B cell (primary cell): ENCODE data around the gene TRAPPC1. TPM values are rescaled to one million over a fixed set of nuclear protein-coding genes. Genes with fewer than 3 reads are reported as not detected.

Source experiments
- ATAC-seq: fragments of 200-7000 bp; cut with Tn5 transposase; one replicate; pipeline ENCODE4 v1.10.0; 2021; ENCODE audit warnings: low read depth, mild to moderate bottlenecking, moderate number of reproducible peaks, moderate library complexity
- CTCF ChIA-PET: fragments of 350-600 bp; sonication (Branson Sonifier 250); formaldehyde crosslinking; loops from one replicate; lab custom pipeline; 2021; ENCODE audit warnings: antibody characterized with exemption, inconsistent platforms; lab: Charles Lee
- POLR2A ChIA-PET: fragments of 350-600 bp; sonication (Branson Sonifier 250); formaldehyde crosslinking; loops from one replicate; lab custom pipeline; 2021; ENCODE audit warnings: antibody characterized with exemption; lab: Charles Lee
- DNase-seq: peaks from one replicate; pipeline ENCODE4 v3.0.0; 2013
- H2AFZ ChIP-seq: 2 replicates; pipeline ENCODE4 v1.6.1; 2012; ENCODE audit warnings: mild to moderate bottlenecking, low read depth, low read length; ENCODE audit not compliant: insufficient read depth, poor library complexity, severe bottlenecking
- H3K27ac ChIP-seq, 2 donors: 1 replicate in 1 of 2; 2 replicates in 1 of 2; pipeline ENCODE4 v1.5.1; 2012 to 2013; ENCODE audit warnings: low read length in 2 of 2, mild to moderate bottlenecking in 2 of 2, moderate library complexity in 1 of 2
- H3K27me3 ChIP-seq, 4 experiments: fragments of 200-600 bp in 1 of 4; sonication (generic) in 1 of 4; replicated peaks in 1 of 4; 1 replicate in 2 of 4; 2 replicates in 2 of 4; pipeline versions ENCODE4 v1.6.1 to v1.7.0; 2013 to 2016; ENCODE audit warnings: low read length in 3 of 4, mild to moderate bottlenecking in 2 of 4, mixed read lengths in 1 of 4, moderate library complexity in 1 of 4; ENCODE audit not compliant: insufficient read depth in 4 of 4, control insufficient read depth in 3 of 4; ENCODE audit errors: control extremely low read depth in 1 of 4
- H3K36me3 ChIP-seq, 2 experiments: replicated peaks in 1 of 2; 1 replicate in 1 of 2; 2 replicates in 1 of 2; pipeline versions ENCODE4 v1.6.1 to v1.7.1; 2013; ENCODE audit warnings: low read length in 1 of 2; ENCODE audit not compliant: insufficient read depth in 2 of 2, control insufficient read depth in 1 of 2; ENCODE audit errors: control extremely low read depth in 1 of 2, extremely low read depth in 1 of 2
- H3K4me1 ChIP-seq, 2 donors: fragments of 200-600 bp in 1 of 2; sonication (generic) in 1 of 2; 1 replicate in 1 of 2; 2 replicates in 1 of 2; pipeline versions ENCODE4 v1.5.1 to v1.6.1; 2013 to 2017; ENCODE audit warnings: low read length in 2 of 2; ENCODE audit not compliant: control insufficient read depth in 2 of 2, insufficient read depth in 2 of 2
- H3K4me2 ChIP-seq: replicated peaks from 2 replicates; pipeline ENCODE3; 2012; ENCODE audit warnings: mild to moderate bottlenecking, low read depth, low read length; ENCODE audit not compliant: poor library complexity, severe bottlenecking
- H3K4me3 ChIP-seq, 5 experiments: fragments of 200-600 bp in 1 of 5; sonication (generic) in 1 of 5; 1 replicate in 3 of 5; 2 replicates in 2 of 5; pipeline versions ENCODE4 v1.5.1 to v1.7.0; 2011 to 2016; ENCODE audit warnings: low read length in 4 of 5, mild to moderate bottlenecking in 4 of 5, low read depth in 2 of 5, control low read depth in 1 of 5, moderate library complexity in 1 of 5; ENCODE audit not compliant: insufficient read depth in 1 of 5; ENCODE audit errors: control extremely low read depth in 1 of 5, extremely low read depth in 1 of 5
- H3K79me2 ChIP-seq: fragments of 200-600 bp; sonication (generic); one replicate; pipeline ENCODE4 v1.6.0; 2016; ENCODE audit warnings: low read length; ENCODE audit not compliant: control insufficient read depth, insufficient read depth
- H3K9ac ChIP-seq: fragments of 200-600 bp; sonication (generic); 2 replicates; pipeline ENCODE4 v1.6.1; 2017; ENCODE audit warnings: mild to moderate bottlenecking, low read length, moderate library complexity
- H3K9me3 ChIP-seq, 3 donors: one replicate each; pipeline versions ENCODE4 v1.6.1 to v1.7.1; 2013; ENCODE audit warnings: low read length in 2 of 3; ENCODE audit not compliant: control insufficient read depth in 2 of 3, insufficient read depth in 1 of 3; ENCODE audit errors: control extremely low read depth in 1 of 3
- H4K20me1 ChIP-seq: 2 replicates; pipeline ENCODE4 v1.6.0; 2012; ENCODE audit warnings: mild to moderate bottlenecking, low read length; ENCODE audit not compliant: insufficient read depth, control insufficient read depth, poor library complexity, severe bottlenecking
- H3K27ac Mint-ChIP-seq: one replicate; pipeline ENCODE4 v1.8.0; 2021; ENCODE audit warnings: mixed read lengths
- H3K27me3 Mint-ChIP-seq: one replicate; pipeline ENCODE4 v1.8.0; 2021; ENCODE audit warnings: mixed read lengths
- H3K4me1 Mint-ChIP-seq: one replicate; pipeline ENCODE4 v1.8.0; 2021; ENCODE audit warnings: mixed read lengths
- H3K4me3 Mint-ChIP-seq: one replicate; pipeline ENCODE4 v1.8.0; 2021; ENCODE audit warnings: mixed read lengths
- H3K9me3 Mint-ChIP-seq: one replicate; pipeline ENCODE4 v1.8.0; 2022; ENCODE audit warnings: mixed read lengths; ENCODE audit not compliant: insufficient read depth
- EZH2 ChIP-seq: IDR thresholded peaks from 2 replicates; pipeline ENCODE4 v1.6.1; 2012; ENCODE audit warnings: borderline replicate concordance, low read depth, mild to moderate bottlenecking, moderate library complexity, low read length; ENCODE audit not compliant: insufficient read depth, poor library complexity, severe bottlenecking
- WGBS: methylation state at CpG from one replicate; pipeline ENCODE4 v1.1.5; 2013; ENCODE audit warnings: missing lambda C conversion rate; ENCODE audit not compliant: insufficient coverage; 5-methylcytosine and 5-hydroxymethylcytosine counted together
- intact Hi-C: fragments of 100-400 bp; cut with micrococcal nuclease; formaldehyde crosslinking; loops from one replicate; pipeline ENCODE4 v1.10.0; 2022
- polyA plus RNA-seq: library from polyadenylated mRNA; depleted of rRNA; stranded (reverse); fragments of >200 nt; gene quantifications from 2 replicates; pipeline ENCODE4 v1.2.3, GENCODE V29; 2012
- total RNA-seq, 2 donors: library from RNA; stranded (reverse); fragments of 120-200 nt in 1 of 2; gene quantifications; 1 replicate in 1 of 2; 2 replicates in 1 of 2; pipeline versions ENCODE4 v1.2.3 to v1.2.4, GENCODE V29; 2013 to 2022
- TF ChIP-seq, protein P1 (sequence below): fragments of 200-600 bp; IDR thresholded peaks from one replicate; pipeline ENCODE4 v1.8.0; 2022; ENCODE audit warnings: antibody characterized with exemption, mild to moderate bottlenecking

TRAPPC1 gene
- total and polyA plus RNA-seq, 2 donors (not counting 1 experiment from before 2014, with no cell fraction given), result 118 to 173 TPM

DNA sequence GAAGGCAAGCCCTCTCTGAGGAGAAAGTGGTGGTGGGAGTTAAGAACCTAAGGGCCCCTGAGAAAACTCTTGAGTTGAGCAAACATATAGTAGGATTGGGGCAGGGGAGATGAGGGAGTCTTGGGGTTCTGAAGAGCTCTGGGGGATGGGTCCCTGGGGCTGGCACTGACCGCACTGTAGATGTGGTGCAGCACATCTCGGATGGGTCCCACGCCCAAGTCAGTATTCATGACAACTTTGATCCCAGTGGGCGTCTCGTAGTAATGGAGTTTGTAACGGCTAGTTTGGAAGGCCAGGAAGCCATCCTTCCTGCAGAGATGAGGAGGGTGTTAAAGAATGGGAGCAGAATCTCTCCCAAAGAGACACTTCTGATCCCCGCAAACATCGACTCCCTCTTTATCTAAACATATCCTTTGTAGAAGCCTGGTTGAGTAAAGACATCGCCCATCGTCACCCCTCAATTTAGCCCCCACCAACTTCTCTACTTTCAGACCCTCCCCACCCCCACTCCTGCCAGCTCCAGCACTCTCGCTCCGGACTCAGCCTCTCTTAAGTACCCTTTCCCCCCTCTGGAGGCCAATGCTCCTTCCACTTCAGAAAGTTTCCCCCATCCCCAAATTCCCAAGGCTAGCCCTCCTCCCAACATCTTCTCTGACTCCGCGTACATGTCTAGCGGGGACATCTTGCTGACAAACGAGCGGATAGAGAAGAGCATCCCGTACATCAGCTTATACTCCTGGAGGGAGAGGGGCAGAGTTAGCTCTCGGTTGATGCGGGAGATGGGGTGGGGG, 710 bp downstream of the TRAPPC1 start:
- CTCF ChIA-PET, result interaction anchor here (0.8 to 6.6 kb wide), 9 partner anchors 11 to 292 kb away, joined by 3 to 48 read pairs (median 3); partner anchors contain the start of gene RNF227
- POLR2A ChIA-PET, result interaction anchor here (0.5 to 2.5 kb wide), 10 partner anchors 15 to 317 kb away, joined by 3 to 21 read pairs (median 4); partner anchors contain the start of genes CTC1, CYB5D1, NAA38 and PER1
- Histone ChIP-seq H3K4me1 (peaks cover 18 to 33% of the 10 kb centered on the region in 2 donors), H3K9me3 (no peaks in the 10 kb centered on the region), H3K27me3 (no peaks in the 10 kb centered on the region), H3K79me2 (peaks cover 35% of the 10 kb centered on the region), H3K27ac (peak overlapping the region; percentile 77 to 88), H3K36me3 (peaks cover 3 to 15% of the 10 kb centered on the region in 2 experiments), H3K4me2 (peak overlapping the region; percentile 99), H3K9ac (peak overlapping the region; percentile 93), H3K4me3 (peak overlapping the region; percentile 75 to 98 (median 86)), H4K20me1 (peaks cover 4% of the 10 kb centered on the region), H2AFZ (peak overlapping the region; percentile 95)
- intact Hi-C loops, result loop anchor here (5.0 kb wide), 2 partner anchors 126 to 451 kb away; partner anchors contain the start of gene RPL26
- ATAC-seq, result no peak
- Mint-ChIP-seq H3K27ac (peak overlapping the region; percentile 95), H3K4me3 (peak overlapping the region; percentile 95), H3K4me1 (peaks cover 44% of the 10 kb centered on the region), H3K9me3 (no peaks in the 10 kb centered on the region), H3K27me3 (no peaks in the 10 kb centered on the region)
- TF ChIP-seq, protein P1, sequence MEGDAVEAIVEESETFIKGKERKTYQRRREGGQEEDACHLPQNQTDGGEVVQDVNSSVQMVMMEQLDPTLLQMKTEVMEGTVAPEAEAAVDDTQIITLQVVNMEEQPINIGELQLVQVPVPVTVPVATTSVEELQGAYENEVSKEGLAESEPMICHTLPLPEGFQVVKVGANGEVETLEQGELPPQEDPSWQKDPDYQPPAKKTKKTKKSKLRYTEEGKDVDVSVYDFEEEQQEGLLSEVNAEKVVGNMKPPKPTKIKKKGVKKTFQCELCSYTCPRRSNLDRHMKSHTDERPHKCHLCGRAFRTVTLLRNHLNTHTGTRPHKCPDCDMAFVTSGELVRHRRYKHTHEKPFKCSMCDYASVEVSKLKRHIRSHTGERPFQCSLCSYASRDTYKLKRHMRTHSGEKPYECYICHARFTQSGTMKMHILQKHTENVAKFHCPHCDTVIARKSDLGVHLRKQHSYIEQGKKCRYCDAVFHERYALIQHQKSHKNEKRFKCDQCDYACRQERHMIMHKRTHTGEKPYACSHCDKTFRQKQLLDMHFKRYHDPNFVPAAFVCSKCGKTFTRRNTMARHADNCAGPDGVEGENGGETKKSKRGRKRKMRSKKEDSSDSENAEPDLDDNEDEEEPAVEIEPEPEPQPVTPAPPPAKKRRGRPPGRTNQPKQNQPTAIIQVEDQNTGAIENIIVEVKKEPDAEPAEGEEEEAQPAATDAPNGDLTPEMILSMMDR, result no peak
- no peak for TF ChIP-seq EZH2
- WGBS, result 56% methylated on average over 12 of the region's 20 CpGs
- DNase-seq, result no peak
